WTC11 (cell line): Measurements from ENCODE around the gene SRPK1.

ENCODE experiments used
- CTCF ChIP-seq: fragments of 200-600 bp; IDR thresholded peaks from 2 replicates; pipeline ENCODE4 v1.8.0; 2022; ENCODE audit warnings: antibody characterized with exemption
- E2F1 ChIP-seq: sonication (generic); formaldehyde crosslinking; IDR thresholded peaks from 2 replicates; pipeline ENCODE4 v1.8.0; 2022; ENCODE audit warnings: mild to moderate bottlenecking, missing genetic modification reagents
- FOXP4 ChIP-seq: sonication (generic); formaldehyde crosslinking; IDR thresholded peaks from 2 replicates; pipeline ENCODE4 v1.8.0; 2022; ENCODE audit warnings: mild to moderate bottlenecking, missing genetic modification reagents
- MAX ChIP-seq: sonication (generic); formaldehyde crosslinking; IDR thresholded peaks from 2 replicates; pipeline ENCODE4 v1.8.0; 2022; ENCODE audit warnings: mild to moderate bottlenecking, missing genetic modification reagents
- NR1H2 ChIP-seq: sonication (generic); formaldehyde crosslinking; IDR thresholded peaks from 2 replicates; pipeline ENCODE4 v1.9.0; 2021; ENCODE audit warnings: mild to moderate bottlenecking, moderate library complexity, missing genetic modification reagents
- SP1 ChIP-seq: sonication (generic); formaldehyde crosslinking; conservative IDR thresholded peaks from 2 replicates; pipeline ENCODE4 v1.8.1; 2022; ENCODE audit warnings: missing genetic modification reagents
- USF2 ChIP-seq: sonication (generic); formaldehyde crosslinking; IDR thresholded peaks from 2 replicates; pipeline ENCODE4 v1.8.1; 2023; ENCODE audit warnings: mild to moderate bottlenecking, missing genetic modification reagents, moderate library complexity
- ZMAT4 ChIP-seq: fragments of 250-450 bp; sonication (Bioruptor Pico); IDR thresholded peaks from 2 replicates; pipeline ENCODE4 v1.9.0; 2021; ENCODE audit warnings: mild to moderate bottlenecking
- ZNF416 ChIP-seq: fragments of 250-450 bp; sonication (Bioruptor Pico); IDR thresholded peaks from 2 replicates; pipeline ENCODE4 v1.9.0; 2021; ENCODE audit warnings: mild to moderate bottlenecking, inconsistent platforms

- TF ChIP-seq CTCF (no peak), FOXP4 (CRISPR knock-in tag) (no peak), ZMAT4 (CRISPR knock-in tag) (no peak), E2F1 (CRISPR knock-in tag) (no peak), NR1H2 (CRISPR knock-in tag) (no peak), MAX (CRISPR knock-in tag) (no peak), ZNF416 (no peak), USF2 (CRISPR knock-in tag) (no peak), SP1 (no peak)
Measured at GRCh38 chr6:35943390-35943789, 22.5 kb upstream of the SRPK1 start.
